Stimulated activated CD4-positive, alpha-beta T cell treated with anti-CD3 and anti-CD28 coated beads, Interleukin-15, amount 100 ng/mL, for 48 hours (primary cell): Measurements from ENCODE around the gene ZNF414.
"Not testable (repeated sequence)": the region's sequence is repeated elsewhere in the genome, so short reads cannot be mapped to it uniquely, and the experiment has no call there.

Source experiments
- DNase-seq, 2 donors: peaks; one replicate each; pipeline ENCODE4 v3.0.0-alpha.2; 2020; ENCODE audit warnings: low read depth in 2 of 2

Gene ZNF414

DNA sequence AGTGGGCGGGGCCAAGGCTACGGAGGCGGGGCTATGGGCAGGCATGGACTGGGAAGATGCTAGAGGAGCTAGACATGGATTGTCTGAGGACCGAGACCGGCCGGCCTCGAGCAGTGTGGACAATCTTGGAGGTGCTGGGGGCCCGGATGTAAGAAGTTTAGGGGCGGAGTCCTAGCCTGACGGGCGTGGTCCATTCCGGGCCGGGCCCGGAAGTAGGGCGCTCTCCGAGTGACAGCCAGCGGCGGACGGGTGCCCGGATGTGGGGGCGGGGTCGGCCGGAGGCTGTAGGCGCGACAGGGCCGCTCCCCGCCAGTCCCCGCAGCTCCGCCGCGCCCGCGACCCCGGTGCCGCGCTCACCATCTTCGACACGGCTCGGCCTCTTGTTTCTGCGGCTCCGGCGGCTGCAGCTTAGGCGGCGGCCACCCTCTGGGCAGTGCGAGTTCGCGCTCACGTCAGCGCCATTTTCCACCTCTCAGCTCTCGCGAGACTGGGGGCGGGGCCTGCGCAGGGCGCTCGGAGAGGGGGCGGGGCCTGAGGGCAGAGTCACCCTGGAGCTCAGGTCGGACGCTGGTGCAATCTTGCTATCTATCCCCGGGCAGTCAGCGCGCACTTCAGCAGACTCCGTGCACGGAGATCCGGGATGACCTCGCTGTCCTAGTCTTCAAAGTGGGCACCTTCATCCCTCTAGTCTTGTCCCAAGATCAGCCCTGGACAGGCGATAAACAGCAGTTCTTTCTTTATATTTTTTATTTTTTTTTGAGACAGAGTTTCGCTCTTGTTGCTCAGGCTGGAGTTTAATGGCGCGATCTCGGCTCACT is at the start of gene ZNF414:
Gene ZNF414, minus strand, starts transcription at position 481 of the 818 bp plus-strand sequence. Its CDS starts 121 bp downstream, at position 360.
- peak; percentile 94 to 98 for DNase-seq

GRCh38 chr19:8561075-8561764 is 47.3 kb upstream of the ZNF414 start:
- DNase-seq: no peak

- DNase-seq: no peak
These were observed 44.4 kb upstream of the ZNF414 start for GRCh38 chr19:8558325-8558724.

GRCh38 chr19:8557642-8558238 is 43.8 kb upstream of the ZNF414 start:
- no peak for DNase-seq

GRCh38 chr19:8553729-8554128 is 39.8 kb upstream of the ZNF414 start:
- not testable (repeated sequence) for DNase-seq

- no peak for DNase-seq
These were observed 38.8 kb upstream of the ZNF414 start for GRCh38 chr19:8552810-8553209.

DNA sequence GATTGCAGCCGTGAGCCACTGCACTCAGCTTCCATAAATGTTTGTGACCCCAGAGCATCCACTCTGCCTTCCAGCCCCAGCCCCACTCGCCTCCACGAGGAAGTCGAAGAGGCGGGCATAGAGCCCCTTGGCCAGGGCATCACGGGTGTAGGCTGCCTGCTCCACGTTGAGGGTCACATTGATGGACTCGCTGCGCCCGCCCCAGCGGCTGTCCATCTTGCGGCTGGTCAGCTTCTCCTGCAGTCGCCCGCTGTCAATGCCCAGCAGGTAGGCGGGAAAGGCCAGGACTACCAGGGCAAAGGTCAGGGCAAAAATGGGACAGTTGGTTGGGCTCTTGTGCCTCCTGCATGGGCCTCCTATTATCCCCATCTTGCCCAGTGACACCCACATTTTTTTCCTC is 36.1 kb upstream of the ZNF414 start:
- no peak for DNase-seq

DNA sequence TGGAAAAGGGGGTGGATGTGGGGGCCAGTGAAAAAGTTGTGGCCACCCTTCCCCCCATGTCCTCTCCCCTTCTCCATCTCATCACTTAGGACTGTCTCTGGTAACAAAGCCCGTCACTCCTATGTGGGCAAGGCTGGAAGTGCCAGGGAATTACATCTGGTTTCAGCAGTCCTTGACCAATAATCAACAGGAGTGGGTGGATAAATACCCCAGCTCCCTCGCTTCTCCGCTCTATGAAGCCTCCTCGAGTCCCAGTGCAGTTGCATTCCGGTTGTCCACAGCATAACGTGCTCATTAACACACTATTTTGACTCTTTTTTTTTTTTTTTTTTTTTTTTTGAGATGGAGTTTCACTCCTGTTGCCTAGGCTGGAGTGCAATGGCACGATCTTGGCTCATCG is 31.8 kb upstream of the ZNF414 start:
- no peak for DNase-seq

- DNase-seq: no peak
These were observed 30.2 kb upstream of the ZNF414 start for GRCh38 chr19:8544168-8544567.

DNA sequence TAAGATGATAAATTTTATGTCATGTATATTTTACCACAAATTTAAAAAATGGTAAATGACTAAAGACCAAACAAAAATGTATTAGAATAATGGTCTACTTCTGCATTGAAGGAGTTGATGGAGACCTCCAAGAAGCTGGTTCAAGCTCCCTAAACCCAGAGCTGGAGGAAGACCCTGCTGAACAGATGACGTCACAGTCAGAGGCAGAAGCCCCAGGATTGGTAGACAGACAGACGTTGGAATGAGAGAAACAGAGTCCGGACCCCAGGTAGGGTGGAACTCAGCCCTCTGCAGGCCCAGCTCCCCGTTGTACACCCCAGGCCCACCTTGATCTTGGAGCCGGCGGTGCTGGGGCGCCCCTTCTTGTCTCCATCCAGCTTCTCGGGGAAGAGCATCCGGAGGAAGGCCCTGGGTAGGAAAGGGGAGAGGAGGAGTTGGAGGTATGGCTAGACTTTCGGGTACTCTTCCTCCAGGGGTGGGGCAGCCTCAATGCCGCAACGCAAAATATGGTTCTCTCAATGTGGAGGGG is 25.7 kb upstream of the ZNF414 start:
- no peak for DNase-seq

DNA sequence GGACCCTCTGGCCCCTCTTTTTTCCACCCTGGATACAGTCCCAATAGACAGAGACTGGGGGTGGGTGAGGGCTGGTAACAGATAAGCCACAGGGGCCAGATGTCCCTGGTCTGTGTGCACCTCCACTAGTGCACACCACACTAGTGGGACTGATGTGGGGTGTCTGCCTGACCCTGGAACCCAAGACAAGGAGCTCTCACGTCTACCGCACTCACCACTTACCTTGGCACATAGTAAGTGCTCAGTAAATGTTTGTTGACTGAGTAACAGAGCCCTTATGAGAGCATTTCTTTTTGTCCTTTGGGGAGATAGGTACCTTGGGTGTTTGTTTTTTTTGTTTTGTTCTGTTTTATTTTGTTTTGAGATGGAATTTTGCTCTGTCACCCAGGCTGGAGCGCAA is 23.1 kb upstream of the ZNF414 start:
- DNase-seq: no peak

GRCh38 chr19:8536282-8536681 is 22.3 kb upstream of the ZNF414 start:
- no peak for DNase-seq

- DNase-seq: no peak
These were observed 18.3 kb upstream of the ZNF414 start for GRCh38 chr19:8532225-8532624.

GRCh38 chr19:8531470-8531869 is 17.5 kb upstream of the ZNF414 start:
- DNase-seq: no peak

- DNase-seq: no peak
These were observed 16.2 kb upstream of the ZNF414 start for GRCh38 chr19:8530061-8530679.

DNA sequence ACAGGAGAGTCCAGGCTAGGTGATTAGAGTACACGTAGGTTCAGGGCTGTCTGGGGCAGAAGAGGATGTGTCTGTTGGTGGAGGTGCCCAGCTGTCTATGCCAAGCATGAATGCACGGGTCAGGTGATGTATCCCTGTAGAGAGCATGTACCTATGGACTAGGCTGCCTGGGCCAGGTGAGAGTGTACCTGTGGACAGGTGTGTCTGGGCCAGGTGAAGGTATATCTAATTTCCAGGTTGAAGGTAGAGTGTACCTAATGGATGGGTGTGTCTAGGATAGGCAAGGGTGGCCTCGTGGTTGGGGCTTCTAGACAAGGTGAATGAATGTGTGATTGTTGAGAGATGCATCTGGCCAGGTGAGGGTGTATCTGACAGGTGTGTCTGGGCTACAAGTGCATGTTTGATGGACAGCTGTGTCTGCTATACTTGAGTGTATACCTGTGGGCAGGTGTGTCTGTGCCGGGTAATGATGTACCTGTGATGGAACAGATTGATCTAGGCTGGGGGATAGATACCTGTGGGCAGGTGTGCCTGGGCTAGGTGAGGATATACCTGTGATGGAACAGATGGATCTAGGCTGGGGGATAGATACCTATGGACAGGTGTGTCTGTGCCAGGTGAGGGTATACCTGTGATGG is 15.5 kb upstream of the ZNF414 start:
- no peak for DNase-seq

DNA sequence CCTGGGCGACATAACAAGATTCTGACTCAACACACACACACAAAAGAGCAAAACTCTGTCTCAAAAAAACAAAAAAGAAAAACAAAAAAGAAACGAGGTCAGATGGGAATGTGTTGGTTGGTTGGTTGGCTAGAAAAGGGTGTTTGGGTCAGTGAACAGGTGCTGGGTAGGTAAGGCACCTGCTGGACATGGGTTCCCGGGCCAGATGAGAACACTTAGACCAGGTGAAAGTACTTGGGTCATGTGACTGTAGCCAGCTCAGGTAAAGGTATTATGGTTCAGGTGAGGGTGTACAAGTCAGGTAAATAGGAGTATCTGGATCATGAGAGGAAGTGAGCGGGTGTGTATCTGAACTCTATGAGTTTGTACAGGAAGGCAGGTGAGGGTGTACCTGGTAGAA is 14.5 kb upstream of the ZNF414 start:
- DNase-seq: no peak

- no peak for DNase-seq
These were observed 12.6 kb upstream of the ZNF414 start for GRCh38 chr19:8526345-8527091.

GRCh38 chr19:8525401-8525684 is 11.4 kb upstream of the ZNF414 start:
- DNase-seq: no peak

GRCh38 chr19:8519388-8519787 is 5.4 kb upstream of the ZNF414 start:
- no peak for DNase-seq

GRCh38 chr19:8518536-8518935 is 4.6 kb upstream of the ZNF414 start:
- no peak for DNase-seq
